ENCODE results near the gene ADCY3.

Gene ADCY3

DNA sequence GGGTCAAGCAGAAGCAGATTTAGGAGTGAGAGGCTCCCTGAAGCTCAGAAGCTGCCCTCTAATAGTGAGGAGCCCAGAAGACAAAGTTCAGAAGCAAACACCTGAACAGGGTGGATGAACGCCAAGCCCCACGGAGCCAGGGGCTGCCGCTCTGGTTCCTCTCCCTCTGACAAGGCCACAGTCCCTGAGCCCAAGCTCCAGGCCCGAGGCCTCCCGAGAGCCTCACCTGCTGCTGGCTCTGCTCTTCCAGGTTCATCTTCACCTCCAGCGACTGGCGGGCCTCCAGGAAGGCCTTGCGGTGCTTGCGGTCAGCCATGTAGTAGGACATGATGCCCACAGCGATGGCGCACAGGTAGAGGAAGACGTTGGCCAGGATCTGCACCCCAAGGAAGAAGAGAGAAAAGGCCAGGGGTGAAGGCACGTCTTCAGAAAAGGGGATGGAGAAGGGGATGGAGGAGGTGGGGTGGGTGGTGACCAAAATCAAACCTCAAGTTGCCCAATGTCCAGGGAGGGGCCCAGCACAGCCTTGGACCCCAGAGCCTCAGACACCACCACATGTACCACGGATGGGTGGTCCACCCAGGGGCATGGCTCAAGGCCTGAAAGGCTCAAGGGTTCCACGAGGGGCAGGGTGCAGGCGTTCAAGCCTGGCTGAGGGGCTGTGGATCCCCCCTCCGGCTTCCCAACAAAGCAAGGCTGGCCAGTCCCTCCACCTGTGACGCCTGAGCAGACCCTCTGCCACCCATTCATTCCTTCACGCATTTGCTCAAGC lies 47.5 kb downstream of the ADCY3 start:
- DNase-seq, result no peak

DNA sequence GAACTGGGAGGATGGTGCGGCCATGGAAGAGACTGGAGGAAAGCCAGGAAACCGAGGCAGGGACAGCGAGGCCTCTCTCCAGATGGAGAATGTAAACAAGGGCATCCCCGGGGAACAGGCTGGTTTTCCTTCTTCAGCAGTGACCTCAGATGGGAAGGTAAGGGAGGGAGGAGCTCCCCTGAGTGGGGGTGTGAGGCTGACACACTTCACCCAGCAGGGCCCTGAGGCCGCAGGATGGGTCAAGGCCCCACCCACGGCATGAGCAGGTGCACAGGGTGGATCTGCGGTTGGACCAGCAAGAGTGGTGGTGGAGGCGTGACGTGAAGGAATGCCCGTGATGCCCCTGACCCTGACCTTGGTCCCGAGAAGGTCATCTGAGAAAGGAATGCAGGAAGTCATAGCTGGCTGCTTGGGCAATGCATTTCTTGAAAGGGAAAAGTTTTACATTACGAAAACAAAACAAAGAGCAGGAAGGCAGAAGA lies 48.1 kb downstream of the ADCY3 start:
- DNase-seq, result no peak

DNA sequence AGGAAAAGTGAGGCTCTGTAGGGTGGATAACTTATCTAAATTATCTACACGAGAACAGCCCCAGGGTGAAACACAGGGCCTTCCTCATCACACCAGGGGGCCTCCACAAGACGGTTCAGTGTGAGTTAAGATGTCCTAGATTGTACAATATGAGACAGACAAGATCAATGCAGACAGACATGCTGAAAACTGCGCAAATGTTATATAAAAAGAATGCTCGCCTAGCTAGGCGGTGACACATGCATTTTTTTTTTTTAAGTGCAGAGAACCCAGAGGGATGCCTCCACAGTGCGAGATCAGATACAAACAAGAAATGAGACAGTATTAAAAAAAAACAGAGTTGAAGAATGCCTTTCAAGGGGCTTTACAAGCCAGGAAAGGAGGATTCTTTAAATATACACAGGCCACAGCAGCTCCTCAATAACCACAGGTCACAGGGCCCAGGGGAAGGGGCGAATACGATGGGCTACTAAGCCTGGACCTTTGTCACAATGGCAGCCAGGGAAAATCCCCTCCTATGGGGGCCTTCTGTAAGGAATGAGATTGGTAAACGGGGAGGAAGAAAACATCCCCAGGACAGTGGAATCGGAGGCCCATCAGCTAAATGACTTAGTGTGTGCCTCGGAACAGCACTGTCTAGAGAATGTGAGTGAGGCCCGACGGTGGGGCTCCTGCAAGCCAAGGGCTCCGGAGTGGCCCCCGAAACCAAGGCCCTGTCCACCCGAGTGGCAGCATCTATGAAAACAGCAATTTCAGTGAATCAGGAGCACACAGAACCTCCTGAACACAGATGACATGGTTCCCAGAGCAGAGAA lies 48.9 kb downstream of the ADCY3 start:
- DNase-seq, result no peak

DNA sequence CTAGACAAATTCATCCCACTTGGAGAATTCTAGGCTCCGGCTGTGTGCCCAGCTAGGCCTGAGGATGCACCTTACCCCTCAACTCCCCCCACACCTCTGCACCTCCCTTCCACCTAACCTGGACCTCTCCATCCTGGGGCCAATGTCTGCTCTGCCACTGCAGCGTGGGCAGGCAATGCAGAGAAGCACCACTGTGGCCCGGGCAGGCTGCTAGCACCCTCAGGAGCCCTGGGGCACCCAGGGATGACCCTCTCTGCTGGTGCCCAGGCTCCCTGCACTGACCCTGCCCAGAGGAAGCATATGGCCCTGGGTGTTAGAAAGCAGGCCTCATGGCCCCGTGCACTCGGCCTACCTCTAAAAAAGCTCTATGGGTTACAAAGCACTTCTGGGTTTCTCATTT lies 49.6 kb downstream of the ADCY3 start:
- DNase-seq, result no peak

DNA sequence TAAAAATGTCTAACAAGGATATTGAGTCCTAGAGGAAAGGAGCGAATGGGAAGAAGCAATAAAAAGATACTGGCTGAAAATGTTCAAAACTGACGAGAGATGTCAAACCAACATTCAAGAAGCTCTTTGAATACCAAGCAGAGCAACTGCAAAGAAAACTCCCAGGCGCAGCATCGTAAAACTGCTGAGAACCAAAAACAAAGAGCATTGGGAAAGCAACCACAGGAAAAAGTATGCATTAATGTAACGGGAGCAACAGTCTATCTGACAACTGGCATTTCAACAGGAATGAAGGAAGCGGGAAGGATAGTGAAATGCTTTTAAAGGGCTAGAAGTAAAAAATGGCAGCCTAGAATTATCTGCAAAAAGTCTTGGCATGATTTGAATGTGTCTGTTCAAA lies 53.1 kb downstream of the ADCY3 start:
- DNase-seq, result no peak

DNA sequence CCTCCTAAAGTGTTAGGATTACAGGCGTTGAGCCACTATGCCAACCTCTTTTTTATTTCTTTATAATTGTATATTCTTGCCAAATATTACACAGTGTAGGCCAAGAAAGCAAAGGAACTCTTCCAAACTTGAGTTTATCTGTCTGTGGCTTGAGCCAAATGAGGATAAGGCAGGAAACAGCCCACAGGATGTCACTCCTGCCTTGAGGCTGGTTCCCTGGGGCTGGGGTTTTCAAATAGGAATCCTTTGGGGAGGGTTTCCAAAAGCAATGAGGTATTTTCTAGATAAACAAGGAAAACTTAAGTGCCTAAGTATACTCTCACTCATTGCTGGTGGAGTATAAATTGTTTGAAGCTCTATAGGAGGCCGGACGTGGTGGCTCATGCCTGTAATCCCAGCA lies 56.4 kb downstream of the ADCY3 start:
- DNase-seq, result no peak

DNA sequence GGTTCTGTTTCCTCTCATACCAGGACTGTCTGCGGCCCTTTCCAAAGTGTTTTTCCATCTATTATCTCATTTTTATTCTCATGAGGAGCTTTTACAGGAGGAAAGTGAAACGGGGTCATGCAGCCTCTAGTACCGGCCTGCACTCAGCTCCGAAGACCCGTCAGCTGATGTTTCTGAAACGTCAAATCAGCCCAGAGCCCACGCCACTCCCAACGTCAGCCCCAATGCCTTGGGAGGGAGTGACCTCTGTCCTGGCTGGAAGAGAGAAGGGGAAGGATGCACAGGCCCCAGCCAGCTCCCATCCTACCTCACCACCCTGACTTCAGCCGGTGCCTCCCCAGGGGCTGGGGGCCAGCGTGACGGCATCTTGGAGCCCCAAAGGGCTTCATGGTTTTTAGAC lies 58.5 kb downstream of the ADCY3 start:
- DNase-seq, result no peak

DNA sequence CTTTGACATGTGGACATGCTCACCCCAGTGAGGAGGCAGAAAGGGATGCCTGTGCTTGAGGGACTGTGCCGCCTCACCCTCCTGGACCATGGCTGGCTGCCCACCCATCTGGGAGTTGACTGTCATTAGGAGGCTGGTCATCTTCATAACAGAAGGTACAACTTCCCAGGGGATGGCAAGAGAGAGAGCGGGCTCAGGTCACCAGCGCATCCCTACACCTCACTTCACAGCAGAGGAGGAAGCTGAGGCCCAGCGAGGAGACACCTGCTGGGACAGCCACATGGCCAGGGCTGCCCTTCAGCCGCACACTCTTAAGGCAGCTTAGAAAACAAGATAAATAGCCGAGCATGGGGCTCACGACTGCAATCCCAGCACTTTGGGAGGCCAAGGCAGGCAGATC lies 59.4 kb downstream of the ADCY3 start:
- DNase-seq, result no peak

DNA sequence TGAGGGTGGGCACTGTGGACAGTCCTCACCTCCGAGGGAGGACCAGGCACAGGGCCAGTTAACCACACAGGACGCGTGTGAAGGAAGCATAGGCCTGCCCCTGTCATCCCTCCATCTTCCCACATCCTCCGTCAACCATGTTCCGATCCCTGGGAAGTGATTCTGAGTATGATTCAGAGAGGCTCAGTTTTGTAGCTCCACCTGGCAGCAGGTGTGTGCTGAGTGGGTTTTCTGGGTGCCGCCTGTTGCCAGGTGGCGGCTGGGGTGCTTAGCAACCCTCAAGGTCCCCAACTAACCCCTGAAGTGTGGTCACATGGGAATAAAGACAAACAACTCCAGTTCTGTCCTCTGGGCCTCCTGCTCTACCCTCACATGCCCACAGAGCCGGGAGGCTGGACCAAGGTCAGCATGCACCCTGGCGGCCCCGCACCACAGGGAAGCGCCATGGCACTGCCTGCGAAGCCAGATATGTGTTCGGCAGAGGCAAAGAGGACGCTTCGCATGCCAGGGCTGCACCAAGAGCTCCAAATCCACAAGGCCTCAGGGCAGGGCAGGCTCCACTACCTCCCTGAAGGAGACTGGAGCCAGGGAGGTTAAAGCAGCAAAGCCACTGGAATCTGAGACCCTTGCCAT lies 60.0 kb downstream of the ADCY3 start:
- no peak for DNase-seq

DNA sequence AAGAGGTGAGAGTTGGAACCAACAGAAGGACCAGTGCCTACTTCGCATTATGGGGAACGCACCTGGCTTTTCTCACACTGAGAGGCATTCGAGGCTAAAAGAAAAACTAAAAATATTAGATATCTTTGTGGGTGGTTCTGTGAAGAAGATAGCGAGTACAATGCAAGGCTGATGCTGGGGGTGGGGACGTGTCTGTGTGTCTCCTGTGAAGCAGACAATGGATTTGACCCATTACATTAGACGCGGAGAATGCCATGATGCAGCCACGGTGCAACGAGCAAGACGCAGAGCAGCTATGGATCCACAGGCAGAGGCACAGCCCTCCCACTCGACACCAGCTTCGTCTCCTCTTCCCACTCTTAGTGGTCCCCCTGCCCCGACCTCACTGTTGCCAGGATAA lies 61.0 kb downstream of the ADCY3 start:
- no peak for DNase-seq

DNA sequence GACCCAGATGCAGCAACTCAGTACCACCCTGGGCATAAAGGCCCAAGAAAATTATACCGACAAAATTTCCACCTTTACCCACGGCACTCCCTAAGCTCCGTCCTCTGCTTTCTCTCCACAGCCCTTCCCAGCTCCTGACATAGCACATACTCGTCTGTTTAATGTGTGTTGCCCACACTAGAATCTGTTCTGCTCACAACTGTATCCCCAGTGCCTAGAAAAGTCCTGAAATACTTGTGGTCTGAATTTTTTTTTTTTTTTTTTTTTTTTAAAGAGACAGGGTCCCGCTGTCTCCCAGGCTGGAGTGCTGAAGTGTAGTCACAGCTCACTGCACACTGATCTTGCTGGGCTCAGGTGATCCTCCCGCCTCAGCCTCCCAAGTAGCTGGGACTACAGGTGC lies 62.3 kb downstream of the ADCY3 start:
- DNase-seq, result no peak

DNA sequence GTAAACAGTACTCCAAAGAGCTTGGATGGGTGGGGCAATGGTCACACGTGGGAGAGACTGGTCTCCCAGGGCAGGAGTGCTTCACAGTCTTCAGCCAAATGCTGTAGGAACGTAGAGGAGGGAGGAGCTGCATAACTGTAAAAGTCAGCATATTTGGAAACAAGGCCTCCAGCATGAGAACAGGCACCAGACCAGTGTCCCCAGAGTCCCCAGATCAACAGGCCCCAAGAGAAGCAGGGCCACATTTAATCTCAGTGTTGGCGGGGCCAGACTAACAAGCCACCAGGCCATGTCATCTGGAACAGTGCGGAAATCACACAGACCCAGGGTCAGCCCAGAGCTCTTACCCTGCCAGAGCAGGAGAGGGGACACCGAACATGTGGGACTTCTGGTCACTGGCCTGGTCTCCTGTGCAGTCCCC lies 63.2 kb downstream of the ADCY3 start:
- no peak for DNase-seq

DNA sequence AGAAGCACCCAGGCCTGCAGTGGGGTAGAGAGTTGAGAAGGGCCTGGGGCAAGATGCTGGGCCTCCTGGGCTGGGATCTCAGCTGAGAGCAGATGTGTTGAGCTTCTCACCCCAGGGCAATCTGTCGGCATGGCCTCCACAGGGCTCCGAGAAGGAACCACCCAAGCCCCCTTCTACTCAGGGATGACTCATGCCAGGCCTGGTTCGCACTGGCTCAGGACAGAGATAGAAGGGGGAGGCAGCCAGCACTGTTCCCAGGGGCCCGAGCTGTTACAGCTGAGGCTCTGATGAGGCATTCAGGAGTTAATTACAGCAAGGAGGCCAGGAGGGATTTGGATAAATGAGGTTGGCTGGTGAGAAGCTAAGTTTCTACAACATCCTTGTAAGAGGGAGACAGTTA lies 64.3 kb downstream of the ADCY3 start:
- DNase-seq, result peak; percentile 31

DNA sequence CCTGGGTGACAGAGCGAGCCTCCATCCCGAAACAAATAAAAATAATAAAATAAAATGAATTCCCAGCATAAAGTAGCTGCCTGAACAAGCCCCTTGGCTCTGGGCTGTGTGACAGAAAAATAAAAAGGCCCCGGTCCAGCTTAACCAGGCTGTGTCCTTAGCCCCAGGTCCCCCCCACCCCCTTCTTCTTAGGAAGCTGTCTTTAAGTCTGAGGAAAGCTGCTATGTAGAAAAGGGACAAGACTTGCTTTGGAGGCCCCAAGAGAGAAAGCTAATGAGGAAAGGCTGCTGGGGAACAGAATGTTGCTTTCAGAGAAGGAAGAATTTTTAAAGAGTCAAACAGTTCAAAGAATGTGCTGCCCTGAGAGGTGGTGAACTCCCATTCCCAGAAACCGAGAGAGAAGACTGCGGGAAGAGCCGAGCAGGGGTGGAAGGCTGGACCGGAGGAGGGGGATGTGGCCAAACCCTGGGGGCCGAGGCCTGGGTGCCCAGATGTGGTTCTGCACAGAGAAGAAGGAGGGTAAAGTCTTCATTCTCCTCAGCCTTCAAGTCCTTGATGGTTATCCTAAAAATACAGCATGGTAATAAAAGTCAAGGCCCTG lies 64.9 kb downstream of the ADCY3 start:
- no peak for DNase-seq

DNA sequence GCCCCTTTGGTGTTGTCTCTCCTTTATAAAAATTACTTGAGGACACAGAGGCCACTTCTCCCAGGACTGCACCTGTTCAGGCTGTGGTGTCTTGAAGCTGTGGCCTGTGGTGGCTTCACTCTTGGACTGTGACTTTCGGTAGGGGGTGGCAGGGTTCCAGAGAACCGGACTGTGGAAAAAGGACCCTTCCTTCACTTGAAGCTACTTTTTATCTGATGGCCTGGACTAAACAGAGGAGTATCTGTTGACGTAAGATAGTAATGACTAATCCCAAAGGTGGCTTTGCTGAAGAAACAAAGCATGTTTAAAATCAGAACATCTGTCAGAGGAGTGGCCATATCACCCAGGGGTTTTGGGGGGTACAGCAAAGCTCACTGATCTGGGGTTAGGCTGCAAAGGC lies 66.0 kb downstream of the ADCY3 start:
- no peak for DNase-seq

DNA sequence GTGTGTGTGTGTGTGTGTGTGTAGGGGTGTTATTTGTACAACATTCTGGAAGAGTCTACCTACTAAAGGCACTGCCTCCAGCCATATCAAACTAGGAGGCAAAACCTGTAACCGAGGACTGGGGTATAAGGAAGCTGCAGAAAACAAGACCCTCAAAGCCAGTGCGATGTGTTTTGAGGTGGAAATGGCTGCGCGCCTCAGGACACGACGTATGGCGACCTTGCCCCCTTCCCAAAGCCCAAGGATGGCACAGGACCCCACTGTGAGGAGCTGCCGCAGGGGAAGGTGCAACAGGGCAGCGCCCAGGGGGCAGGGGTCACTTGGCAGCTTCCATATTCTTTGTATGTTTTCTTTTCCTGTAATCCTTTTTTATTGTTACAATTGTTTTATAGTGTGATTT lies 67.0 kb downstream of the ADCY3 start:
- no peak for DNase-seq

DNA sequence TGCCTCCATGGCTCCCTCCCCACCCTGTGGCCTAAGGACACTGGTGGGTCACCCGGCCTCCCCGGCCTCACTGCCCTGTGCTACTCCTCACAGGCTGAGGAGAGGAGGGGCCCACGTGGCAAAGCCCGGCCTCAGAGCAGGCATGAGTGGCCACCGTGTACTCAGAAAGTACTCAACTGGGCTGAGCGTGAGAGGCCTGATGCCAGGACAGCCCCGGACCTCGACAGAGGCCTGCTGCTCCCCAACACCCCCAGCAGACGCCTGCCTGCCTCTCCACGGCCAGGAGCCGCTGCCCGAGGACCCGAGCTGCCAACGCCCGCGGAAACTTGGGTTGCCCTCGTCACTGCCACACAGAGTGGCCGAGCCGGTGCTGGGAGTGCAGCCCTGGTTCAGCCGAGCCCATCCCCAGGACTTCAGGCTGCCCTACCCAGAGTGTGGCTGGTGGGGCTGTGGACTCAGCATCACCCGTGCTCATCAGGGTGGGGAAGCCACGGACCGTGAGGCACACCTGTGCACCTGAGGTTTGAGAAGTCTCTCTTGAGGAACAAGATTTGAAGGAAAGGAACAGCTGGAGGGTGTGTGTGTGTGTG lies 67.5 kb downstream of the ADCY3 start:
- DNase-seq, result no peak

DNA sequence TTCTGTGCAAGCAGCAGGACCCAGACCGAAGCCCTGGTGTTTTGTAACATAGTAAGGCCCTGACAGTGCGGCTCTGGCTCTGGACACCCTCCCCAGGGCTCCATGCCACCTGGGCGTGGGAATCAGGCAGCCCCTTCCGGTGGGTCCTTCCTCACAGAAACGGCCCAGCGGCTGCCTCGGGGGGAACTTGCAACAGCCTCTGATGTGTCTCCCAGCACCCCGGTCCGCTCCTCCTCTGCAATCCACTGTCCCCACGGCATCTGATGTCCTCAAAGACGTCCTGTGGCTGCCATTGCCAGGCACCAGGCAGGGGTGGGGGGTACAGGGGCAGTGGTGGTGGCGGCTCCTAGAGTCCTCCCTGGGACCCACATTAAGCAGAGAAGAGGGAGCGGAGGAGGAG lies 68.0 kb downstream of the ADCY3 start:
- DNase-seq, result no peak

DNA sequence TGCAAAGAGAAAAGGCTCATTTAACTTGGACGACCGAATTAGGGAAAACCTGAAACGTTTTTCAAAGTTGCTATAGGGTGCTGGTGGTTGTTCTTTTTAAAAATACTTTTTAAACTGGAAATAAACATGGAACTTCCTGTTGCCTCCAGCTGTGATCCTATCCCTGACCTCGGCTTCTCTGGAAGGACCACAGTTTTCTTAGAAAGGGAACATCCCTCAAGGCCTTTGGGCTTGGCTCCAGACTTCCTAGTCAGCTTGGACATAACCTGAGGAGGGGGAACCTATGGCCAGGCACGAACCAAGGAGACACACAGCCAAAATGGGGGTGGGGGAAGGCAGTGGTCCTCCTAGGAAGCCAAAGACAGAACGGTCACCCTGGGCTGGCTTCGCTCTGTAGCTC lies 69.1 kb downstream of the ADCY3 start:
- no peak for DNase-seq

DNA sequence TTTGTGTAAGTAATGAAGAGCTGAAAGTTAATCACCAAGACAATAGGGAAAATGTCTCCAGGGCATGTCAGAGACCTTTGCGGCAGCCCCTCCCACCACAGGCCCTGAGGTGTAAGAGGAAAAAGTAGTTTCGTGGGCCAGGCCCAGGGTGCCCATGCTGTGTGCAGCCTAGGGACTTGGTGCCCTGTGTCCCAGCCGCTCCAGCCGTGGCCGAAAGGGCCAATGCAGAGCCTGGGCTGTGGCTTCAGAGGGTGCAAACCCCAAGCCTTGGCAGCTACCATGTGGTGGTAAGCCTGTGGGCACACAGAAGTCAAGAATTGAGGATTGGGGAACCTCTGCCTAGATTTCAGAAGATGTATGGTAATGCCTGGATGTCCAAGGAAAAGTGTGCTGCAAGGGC lies 74.3 kb downstream of the ADCY3 start:
- no peak for DNase-seq

DNA sequence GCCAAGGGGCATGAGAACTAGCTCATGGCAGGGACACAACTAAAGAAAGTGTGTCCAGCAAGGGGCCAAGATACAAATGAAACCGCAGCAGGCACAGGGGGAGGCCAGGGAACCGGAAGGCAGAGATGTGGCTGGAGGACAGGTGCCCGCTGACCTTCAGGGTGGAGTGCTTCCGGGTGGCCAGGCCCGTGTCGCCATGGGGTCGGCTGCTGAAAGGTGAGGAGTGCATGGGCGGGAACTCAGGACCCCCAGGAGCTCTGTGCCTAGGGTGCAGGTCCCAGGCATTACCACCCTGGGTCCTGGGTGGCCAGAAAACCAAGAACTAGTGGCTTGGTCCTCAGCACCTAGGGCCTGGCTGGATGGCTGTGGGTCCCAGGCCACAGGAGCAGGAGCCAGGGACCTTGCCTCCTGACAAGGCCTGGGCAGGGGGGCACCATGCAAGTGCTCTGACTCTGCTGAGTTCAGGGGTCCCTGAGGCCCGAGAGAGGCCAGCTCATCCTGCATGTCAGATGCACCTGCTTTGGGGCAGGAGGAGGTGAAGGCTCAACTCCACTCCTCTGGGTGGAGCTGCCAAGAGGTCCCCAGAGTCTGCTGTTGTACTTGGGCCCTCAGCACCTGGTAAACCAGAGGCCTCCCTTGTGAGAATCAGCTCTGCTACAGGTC lies 75.9 kb downstream of the ADCY3 start:
- no peak for DNase-seq

DNA sequence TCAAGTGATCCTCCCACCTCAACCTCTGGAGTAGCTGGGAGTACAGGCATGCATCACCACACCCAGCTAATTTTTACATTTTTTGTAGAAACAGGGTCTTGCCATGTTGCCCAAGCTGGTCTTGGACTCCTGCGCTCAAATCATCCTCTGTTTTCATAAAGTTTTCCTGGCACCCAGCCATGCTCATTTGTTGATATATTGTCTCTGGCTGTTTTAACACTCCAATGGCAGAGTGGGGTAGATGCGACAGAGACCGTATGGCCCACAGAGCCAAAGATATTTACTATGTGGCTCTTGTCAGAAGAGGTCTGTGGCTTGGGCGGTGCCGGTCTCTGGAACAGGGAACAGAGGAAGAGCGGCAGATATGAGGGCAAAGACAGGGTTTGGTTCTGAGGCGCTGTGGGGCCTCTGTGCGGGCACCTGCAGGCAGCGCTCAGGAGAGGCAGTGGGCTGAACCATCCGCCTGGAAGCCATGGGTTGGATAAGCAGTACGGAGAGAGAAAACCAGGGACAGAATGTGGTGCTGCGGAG lies 76.6 kb downstream of the ADCY3 start:
- no peak for DNase-seq
